GM13977 (cell line): ENCODE results near the gene PHF19.

Experiments used
- DNase-seq: peaks from one replicate; pipeline ENCODE4 v3.0.0; 2012; ENCODE audit warnings: low spot score
- in situ Hi-C: fragments of 300-500 bp; cut with MboI; formaldehyde crosslinking; loops from one replicate; pipeline ENCODE4 v1.12.0; 2022; ENCODE audit warnings: low sequenced_read_pairs, low pct_unique_long_range_greater_than_20kb, mixed read lengths, inconsistent platforms; ENCODE audit not compliant: unreplicated experiment
- TF ChIP-seq, protein P1 (sequence below): IDR thresholded peaks from 2 replicates; pipeline ENCODE4 v1.5.1; 2012; ENCODE audit warnings: mild to moderate bottlenecking, control low read depth; ENCODE audit not compliant: insufficient read depth; ENCODE audit errors: extremely low read depth, missing control alignments

PHF19 gene

DNA sequence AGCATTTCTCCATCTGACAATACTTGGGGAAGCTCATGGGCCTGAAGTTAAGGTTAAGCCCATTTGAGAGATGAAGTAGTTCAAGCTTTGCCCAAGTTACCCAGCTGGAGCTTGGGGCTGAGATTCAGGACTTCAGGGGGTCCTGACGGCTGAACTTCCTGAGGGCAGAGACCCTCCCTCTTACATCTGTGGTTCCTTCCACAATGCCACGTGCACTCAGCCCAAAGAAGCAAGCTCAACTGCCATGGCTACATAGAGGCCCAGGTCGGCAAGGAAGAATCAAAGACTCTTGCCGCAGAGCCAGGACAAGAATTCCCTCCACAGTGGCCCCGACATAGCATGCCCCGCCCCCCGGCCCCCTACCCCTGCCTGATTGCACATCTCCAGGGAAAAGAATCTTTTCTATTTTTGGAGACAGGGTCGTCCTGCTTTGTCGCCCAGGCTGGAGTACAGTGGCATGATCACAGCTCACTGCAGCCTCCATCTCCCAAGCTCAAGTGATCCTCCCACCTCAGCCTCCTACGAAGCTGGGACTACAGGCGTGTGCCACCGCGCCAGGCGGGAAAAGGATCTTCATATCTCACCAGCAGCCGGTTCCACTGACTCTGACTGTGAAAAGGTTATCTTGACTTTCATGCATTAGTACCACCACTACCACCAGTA is 9.2 kb downstream of the PHF19 start:
- TF ChIP-seq, protein P1, sequence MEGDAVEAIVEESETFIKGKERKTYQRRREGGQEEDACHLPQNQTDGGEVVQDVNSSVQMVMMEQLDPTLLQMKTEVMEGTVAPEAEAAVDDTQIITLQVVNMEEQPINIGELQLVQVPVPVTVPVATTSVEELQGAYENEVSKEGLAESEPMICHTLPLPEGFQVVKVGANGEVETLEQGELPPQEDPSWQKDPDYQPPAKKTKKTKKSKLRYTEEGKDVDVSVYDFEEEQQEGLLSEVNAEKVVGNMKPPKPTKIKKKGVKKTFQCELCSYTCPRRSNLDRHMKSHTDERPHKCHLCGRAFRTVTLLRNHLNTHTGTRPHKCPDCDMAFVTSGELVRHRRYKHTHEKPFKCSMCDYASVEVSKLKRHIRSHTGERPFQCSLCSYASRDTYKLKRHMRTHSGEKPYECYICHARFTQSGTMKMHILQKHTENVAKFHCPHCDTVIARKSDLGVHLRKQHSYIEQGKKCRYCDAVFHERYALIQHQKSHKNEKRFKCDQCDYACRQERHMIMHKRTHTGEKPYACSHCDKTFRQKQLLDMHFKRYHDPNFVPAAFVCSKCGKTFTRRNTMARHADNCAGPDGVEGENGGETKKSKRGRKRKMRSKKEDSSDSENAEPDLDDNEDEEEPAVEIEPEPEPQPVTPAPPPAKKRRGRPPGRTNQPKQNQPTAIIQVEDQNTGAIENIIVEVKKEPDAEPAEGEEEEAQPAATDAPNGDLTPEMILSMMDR: no peak
- DNase-seq: no peak
- in situ Hi-C loops: no loop called here

DNA sequence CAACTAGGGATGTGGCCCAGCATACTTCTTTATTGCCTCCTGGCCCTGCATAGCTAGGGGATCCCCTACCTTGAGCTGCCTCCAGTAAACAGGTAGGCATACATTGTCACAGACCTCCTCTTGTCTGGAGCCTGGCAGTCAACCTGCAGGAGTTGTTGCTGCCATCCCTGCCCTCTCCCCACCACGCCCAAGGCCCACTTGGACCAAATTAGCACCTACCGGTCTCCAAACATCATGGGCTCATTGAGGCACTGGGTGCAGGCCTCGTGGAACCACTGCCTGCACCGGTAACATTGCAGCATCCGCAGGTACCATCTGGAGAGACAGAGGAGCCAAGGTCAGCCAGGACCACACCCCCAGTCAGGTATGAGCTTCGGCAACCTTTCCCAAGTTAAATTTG is 10.3 kb downstream of the PHF19 start:
- TF ChIP-seq, protein P1: no peak
- no peak for DNase-seq
- in situ Hi-C loops: no loop called here

DNA sequence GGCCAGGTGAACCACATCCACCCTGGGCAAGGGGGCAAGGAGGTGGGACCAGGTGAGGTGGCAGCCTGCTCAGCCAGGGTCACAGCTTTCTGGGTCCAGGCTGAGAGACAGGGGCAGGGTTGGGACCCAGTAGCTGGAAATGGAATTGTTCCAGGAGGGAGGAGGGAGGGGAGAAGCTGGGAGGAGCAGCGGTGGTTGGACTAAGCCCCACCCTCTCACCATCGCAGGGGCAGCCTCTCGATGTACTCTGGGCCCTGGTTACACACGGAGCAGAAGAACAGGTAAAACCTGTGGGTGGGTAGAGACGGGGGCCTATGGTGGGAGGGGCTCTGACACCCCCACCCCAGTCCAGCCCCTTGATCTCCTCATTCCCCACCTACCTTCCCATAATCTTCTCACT is 11.2 kb downstream of the PHF19 start:
- TF ChIP-seq, protein P1: no peak
- in situ Hi-C loops: no loop called here
- no peak for DNase-seq

GRCh38 chr9:120865176-120865575 is 11.8 kb downstream of the PHF19 start:
- TF ChIP-seq, protein P1: no peak
- in situ Hi-C loops: no loop called here

DNA sequence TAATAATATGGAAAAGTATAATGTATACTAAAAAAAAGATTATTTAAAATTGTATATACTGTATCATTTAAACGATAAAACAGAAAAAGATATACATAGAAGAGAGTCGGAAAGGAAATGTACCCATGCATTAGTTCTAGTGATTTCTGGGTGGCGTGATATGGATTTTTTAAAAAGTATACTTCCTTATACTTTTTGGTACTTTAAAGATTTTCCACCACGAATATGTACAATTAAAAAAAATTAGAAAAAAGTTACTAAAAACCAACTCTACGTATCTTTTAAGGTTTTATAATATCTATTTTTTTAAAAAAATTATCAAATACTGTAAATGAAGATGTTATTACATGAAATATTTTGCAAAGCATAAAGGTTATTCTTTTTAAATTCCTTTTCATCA is 12.3 kb downstream of the PHF19 start:
- no peak for DNase-seq
- TF ChIP-seq, protein P1: no peak
- in situ Hi-C loops: no loop called here

More at GRCh38 chr9:120865176-120865575, 11.8 kb downstream of the PHF19 start:
- no peak for DNase-seq

GRCh38 chr9:120863833-120864232 is 13.2 kb downstream of the PHF19 start:
- DNase-seq: no peak
- in situ Hi-C loops: no loop called here
- TF ChIP-seq, protein P1: no peak
